GM04503 (cell line): ENCODE measurements around the gene C6orf132.

Experiments used
- DNase-seq: peaks from one replicate; pipeline ENCODE4 v3.0.0-alpha.2; 2012; ENCODE audit warnings: low read depth

C6orf132 gene

GRCh38 chr6:42073287-42073686, 69.1 kb downstream of the C6orf132 start:
- DNase-seq = no peak

- DNase-seq = no peak
Measured at GRCh38 chr6:42071881-42072583, 70.4 kb downstream of the C6orf132 start.

- no peak for DNase-seq
Measured at GRCh38 chr6:42068872-42069522, 73.4 kb downstream of the C6orf132 start.

- no peak for DNase-seq
Measured at GRCh38 chr6:42068173-42068572, 74.2 kb downstream of the C6orf132 start.

GRCh38 chr6:42066156-42066675, 76.2 kb downstream of the C6orf132 start:
- no peak for DNase-seq

GRCh38 chr6:42059743-42060142, 82.7 kb downstream of the C6orf132 start:
- DNase-seq = no peak

GRCh38 chr6:42053601-42054000, 88.8 kb downstream of the C6orf132 start:
- no peak for DNase-seq

GRCh38 chr6:42051268-42051653, 91.2 kb downstream of the C6orf132 start:
- no peak for DNase-seq
